GM12801 (cell line): ENCODE results near the gene OR2A25.

Source experiments
- TF ChIP-seq, protein P1 (sequence below): IDR thresholded peaks from one replicate; pipeline ENCODE4 v1.5.1; 2011; ENCODE audit warnings: control low read depth; ENCODE audit not compliant: insufficient read length; ENCODE audit errors: extremely low read depth

OR2A25 gene, protein sequence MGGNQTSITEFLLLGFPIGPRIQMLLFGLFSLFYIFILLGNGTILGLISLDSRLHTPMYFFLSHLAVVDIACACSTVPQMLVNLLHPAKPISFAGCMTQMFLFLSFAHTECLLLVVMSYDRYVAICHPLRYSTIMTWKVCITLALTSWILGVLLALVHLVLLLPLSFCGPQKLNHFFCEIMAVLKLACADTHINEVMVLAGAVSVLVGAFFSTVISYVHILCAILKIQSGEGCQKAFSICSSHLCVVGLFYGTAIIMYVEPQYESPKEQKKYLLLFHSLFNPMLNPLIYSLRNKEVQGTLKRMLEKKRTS

GRCh38 chr7:144069511-144069910 lies at the start of gene OR2A25:
OR2A25 (plus strand) TSS chr7:144069811; CDS start chr7:144074220, 4,409 bp downstream.
- TF ChIP-seq, protein P1, sequence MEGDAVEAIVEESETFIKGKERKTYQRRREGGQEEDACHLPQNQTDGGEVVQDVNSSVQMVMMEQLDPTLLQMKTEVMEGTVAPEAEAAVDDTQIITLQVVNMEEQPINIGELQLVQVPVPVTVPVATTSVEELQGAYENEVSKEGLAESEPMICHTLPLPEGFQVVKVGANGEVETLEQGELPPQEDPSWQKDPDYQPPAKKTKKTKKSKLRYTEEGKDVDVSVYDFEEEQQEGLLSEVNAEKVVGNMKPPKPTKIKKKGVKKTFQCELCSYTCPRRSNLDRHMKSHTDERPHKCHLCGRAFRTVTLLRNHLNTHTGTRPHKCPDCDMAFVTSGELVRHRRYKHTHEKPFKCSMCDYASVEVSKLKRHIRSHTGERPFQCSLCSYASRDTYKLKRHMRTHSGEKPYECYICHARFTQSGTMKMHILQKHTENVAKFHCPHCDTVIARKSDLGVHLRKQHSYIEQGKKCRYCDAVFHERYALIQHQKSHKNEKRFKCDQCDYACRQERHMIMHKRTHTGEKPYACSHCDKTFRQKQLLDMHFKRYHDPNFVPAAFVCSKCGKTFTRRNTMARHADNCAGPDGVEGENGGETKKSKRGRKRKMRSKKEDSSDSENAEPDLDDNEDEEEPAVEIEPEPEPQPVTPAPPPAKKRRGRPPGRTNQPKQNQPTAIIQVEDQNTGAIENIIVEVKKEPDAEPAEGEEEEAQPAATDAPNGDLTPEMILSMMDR = no peak

DNA sequence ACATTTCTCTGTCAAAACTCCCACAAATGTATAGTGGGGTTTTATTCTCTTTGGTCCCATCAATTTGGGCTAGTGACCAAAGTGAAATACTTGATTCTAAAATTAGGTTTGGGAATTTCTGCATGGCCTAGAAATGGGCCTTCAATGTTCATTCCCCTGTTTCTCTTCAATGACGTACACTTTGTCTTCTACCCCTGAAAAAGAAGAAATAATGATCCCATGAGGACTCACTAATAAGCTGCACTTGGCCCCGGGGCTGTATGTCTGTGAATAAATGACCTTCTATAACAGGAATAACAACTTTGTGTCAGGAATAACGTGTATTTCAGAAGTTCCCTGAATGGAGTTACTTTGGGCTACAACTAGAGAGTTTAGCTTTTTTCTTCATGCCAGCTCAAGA lies 49.3 kb upstream of the OR2A25 start:
- TF ChIP-seq, protein P1 = no peak

GRCh38 chr7:144022169-144022568 lies 47.4 kb upstream of the OR2A25 start:
- TF ChIP-seq, protein P1 = no peak

GRCh38 chr7:144023171-144023827 lies 46.3 kb upstream of the OR2A25 start:
- TF ChIP-seq, protein P1 = no peak

DNA sequence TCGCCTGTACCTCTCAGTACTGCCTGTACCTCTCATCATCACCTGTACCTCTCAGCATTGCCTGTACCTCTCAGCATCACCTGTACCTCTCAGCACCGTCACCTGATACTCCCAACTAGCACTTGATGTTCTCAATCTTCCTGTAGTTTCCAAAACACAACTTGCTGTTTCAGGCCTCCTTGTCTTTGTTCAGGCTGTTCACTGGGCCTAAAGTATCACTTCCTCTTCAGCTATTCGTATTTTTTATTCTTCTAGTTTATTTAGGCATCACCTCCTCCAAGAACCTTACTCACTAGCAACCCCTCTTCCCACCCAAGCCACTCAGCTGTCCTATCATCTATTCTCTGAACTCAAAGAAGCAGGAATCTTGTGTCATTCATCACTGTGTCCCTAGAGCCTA lies 45.4 kb upstream of the OR2A25 start:
- TF ChIP-seq, protein P1 = no peak

DNA sequence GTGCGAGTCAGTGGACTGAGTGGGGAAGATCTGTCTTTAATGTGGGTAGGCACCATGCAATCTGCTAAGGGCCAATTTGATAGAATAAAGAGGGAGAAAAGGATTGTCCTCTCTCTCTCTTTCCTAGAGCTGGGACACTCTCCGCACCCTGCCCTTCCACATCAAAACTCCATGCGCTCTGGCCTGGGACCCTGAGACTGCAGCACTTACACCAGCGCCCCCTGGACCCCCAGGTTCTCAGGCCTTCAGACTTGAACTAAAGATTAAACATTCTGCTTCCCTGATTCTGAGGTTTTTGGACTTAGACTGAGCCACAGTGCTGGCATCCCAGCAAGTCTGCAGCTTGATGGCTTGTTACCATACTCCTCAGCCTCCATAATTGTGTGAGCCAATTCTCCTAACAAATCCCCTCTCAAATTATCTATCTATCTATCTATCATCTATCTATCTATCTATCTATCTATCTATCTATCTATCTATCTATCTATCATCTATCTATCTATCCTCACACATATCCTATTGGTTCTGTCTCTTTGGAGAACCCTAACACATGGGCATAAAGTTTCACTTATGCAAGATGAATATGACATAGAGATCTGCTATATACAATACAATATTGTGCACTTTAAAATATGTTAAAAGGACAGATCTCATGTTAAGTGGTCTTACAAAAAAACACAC lies 43.3 kb upstream of the OR2A25 start:
- TF ChIP-seq, protein P1 = no peak

GRCh38 chr7:144027070-144027469 lies 42.5 kb upstream of the OR2A25 start:
- TF ChIP-seq, protein P1 = no peak
